Calu3 (cell line): Measurements from ENCODE around the gene ABCA8. TPM values are rescaled to one million over a fixed set of nuclear protein-coding genes. Genes with fewer than 3 reads are reported as not detected.
"Not testable (repeated sequence)": the region's sequence is repeated elsewhere in the genome, so short reads cannot be mapped to it uniquely, and the experiment has no call there.

ENCODE experiments used
- Bru-seq: library from RNA; stranded (reverse); fragments of 400-500 nt; gene quantifications from one replicate; lab custom pipeline; 2021; lab: Mats Ljungman, UMichigan
- BruChase-seq, 2 experiments: library from RNA; stranded (reverse); fragments of 400-500 nt; gene quantifications; one replicate each; lab custom pipeline; 2021; lab: Mats Ljungman, UMichigan
- BruUV-seq: library from RNA; stranded (reverse); fragments of 400-500 nt; replicated peaks from 2 replicates; lab custom pipeline; 2021; lab: Mats Ljungman, UMichigan
- CTCF ChIA-PET: fragments of 300-600 bp; sonication (Branson Sonifier 250); formaldehyde crosslinking; loops from one replicate; lab custom pipeline; 2022; ENCODE audit warnings: antibody characterized with exemption; lab: Charles Lee
- DNase-seq: peaks from one replicate; pipeline ENCODE4 v3.0.0; 2022
- H3K27ac Mint-ChIP-seq: one replicate; pipeline ENCODE4 v1.8.0; 2022; ENCODE audit warnings: mixed read lengths; ENCODE audit not compliant: unreplicated experiment
- H3K27me3 Mint-ChIP-seq: one replicate; pipeline ENCODE4 v1.8.0; 2022; ENCODE audit warnings: mixed read lengths; ENCODE audit not compliant: unreplicated experiment
- H3K36me3 Mint-ChIP-seq: one replicate; pipeline ENCODE4 v1.8.0; 2022; ENCODE audit warnings: mild to moderate bottlenecking, moderate library complexity, mixed read lengths; ENCODE audit not compliant: insufficient read depth, unreplicated experiment
- H3K4me1 Mint-ChIP-seq: one replicate; pipeline ENCODE4 v1.8.0; 2022; ENCODE audit warnings: mild to moderate bottlenecking, low read depth, mixed read lengths; ENCODE audit not compliant: unreplicated experiment
- H3K4me3 Mint-ChIP-seq: one replicate; pipeline ENCODE4 v1.8.0; 2022; ENCODE audit warnings: mild to moderate bottlenecking, low read depth, moderate library complexity, mixed read lengths; ENCODE audit not compliant: unreplicated experiment
- H3K9me3 Mint-ChIP-seq: one replicate; pipeline ENCODE4 v1.8.0; 2022; ENCODE audit warnings: low read depth, mixed read lengths; ENCODE audit not compliant: unreplicated experiment
- CTCF ChIP-seq: fragments of 200-600 bp; IDR thresholded peaks from one replicate; pipeline ENCODE4 v1.8.0; 2022; ENCODE audit warnings: antibody characterized with exemption; ENCODE audit not compliant: unreplicated experiment
- intact Hi-C: fragments of 100-400 bp; cut with micrococcal nuclease; formaldehyde crosslinking; loops from one replicate; pipeline ENCODE4 v1.10.0; 2022; ENCODE audit not compliant: unreplicated experiment
- long read RNA-seq: library from polyadenylated mRNA; stranded (forward); transcript quantifications from one replicate; pipeline ENCODE4 v2.0.0, GENCODE V29; 2022
- total RNA-seq: library from RNA; stranded (reverse); gene quantifications from 2 replicates; pipeline ENCODE4 v1.2.3, GENCODE V29; 2022

The ABCA8 gene, protein sequence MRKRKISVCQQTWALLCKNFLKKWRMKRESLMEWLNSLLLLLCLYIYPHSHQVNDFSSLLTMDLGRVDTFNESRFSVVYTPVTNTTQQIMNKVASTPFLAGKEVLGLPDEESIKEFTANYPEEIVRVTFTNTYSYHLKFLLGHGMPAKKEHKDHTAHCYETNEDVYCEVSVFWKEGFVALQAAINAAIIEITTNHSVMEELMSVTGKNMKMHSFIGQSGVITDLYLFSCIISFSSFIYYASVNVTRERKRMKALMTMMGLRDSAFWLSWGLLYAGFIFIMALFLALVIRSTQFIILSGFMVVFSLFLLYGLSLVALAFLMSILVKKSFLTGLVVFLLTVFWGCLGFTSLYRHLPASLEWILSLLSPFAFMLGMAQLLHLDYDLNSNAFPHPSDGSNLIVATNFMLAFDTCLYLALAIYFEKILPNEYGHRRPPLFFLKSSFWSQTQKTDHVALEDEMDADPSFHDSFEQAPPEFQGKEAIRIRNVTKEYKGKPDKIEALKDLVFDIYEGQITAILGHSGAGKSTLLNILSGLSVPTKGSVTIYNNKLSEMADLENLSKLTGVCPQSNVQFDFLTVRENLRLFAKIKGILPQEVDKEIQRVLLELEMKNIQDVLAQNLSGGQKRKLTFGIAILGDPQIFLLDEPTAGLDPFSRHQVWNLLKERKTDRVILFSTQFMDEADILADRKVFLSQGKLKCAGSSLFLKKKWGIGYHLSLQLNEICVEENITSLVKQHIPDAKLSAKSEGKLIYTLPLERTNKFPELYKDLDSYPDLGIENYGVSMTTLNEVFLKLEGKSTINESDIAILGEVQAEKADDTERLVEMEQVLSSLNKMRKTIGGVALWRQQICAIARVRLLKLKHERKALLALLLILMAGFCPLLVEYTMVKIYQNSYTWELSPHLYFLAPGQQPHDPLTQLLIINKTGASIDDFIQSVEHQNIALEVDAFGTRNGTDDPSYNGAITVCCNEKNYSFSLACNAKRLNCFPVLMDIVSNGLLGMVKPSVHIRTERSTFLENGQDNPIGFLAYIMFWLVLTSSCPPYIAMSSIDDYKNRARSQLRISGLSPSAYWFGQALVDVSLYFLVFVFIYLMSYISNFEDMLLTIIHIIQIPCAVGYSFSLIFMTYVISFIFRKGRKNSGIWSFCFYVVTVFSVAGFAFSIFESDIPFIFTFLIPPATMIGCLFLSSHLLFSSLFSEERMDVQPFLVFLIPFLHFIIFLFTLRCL (N-terminal part only)
- total RNA-seq (not detected in 2 replicates), Bru-seq, nascent RNA (not detected), BruChase-seq, experiment 1, labeled RNA remaining after a 6-hour chase (not detected), BruChase-seq, experiment 2, labeled RNA remaining after a 2-hour chase (percentile 1 among the genes with signal in this experiment)
- long read RNA-seq, result 0 reads

- Mint-ChIP-seq H3K27ac (no peak within 1 kb of the TSS), H3K4me3 (no peak within 1 kb of the TSS), H3K9me3 (no peaks in the 10 kb centered on the region), H3K36me3 (no peaks in the 10 kb centered on the region), H3K4me1 (no peaks in the 10 kb centered on the region), H3K27me3 (no peaks in the 10 kb centered on the region)
- TF ChIP-seq CTCF, result no peak
- intact Hi-C loops, result no loop called here
- no peak for DNase-seq
- CTCF ChIA-PET, result no interaction called here
- no TSS peak for BruUV-seq
Observed at GRCh38 chr17:68955181-68955841, at the start of gene ABCA8. Gene ABCA8 (minus strand): TSS chr17:68955392. CDS start chr17:68942034, 13,358 bp downstream.

- H3K27ac Mint-ChIP-seq, BruUV-seq, CTCF ChIA-PET, H3K9me3 Mint-ChIP-seq, H3K36me3 Mint-ChIP-seq, H3K4me3 Mint-ChIP-seq, H3K27me3 Mint-ChIP-seq, intact Hi-C loops, H3K4me1 Mint-ChIP-seq, DNase-seq: not testable (repeated sequence)
Observed at GRCh38 chr17:69004759-69005158, 49.6 kb upstream of the ABCA8 start.

- H3K9me3 Mint-ChIP-seq, BruUV-seq, CTCF ChIA-PET, intact Hi-C loops, DNase-seq, H3K4me1 Mint-ChIP-seq, H3K27ac Mint-ChIP-seq, H3K36me3 Mint-ChIP-seq, H3K4me3 Mint-ChIP-seq, H3K27me3 Mint-ChIP-seq: not testable (repeated sequence)
Observed at GRCh38 chr17:68999743-69000142, 44.6 kb upstream of the ABCA8 start.

DNA sequence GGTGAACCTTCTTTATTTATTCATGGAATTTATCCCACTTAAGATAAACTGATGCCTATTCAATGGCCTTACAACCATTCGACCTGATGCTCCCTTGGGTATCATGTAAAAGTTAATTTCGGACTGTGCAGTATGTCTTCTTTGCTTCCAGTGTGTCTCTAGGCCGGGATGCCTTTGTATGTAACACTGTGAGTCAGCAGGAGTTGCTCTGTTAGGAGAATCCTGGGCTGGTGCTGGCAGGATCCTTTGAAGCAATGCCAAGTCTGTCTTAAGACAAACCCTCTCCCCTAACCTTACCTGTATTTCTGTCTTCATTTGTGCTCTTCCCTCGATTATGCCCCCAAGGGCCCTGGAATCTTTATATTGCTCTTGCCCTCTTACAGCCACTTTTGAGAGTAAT is 37.9 kb upstream of the ABCA8 start:
- Mint-ChIP-seq H3K27ac (no peak overlapping the region), H3K27me3 (no peaks in the 10 kb centered on the region), H3K4me1 (peaks cover 9% of the 10 kb centered on the region), H3K9me3 (peaks cover 8% of the 10 kb centered on the region), H3K4me3 (no peak overlapping the region), H3K36me3 (no peaks in the 10 kb centered on the region)
- CTCF ChIA-PET, result interaction anchor here (0.7 kb wide), 1 partner anchor 112 kb away, joined by 3 read pairs; no protein-coding TSS in a partner anchor
- no peak for TF ChIP-seq CTCF
- intact Hi-C loops, result no loop called here
- no TSS peak for BruUV-seq
- DNase-seq, result no peak
